Mesothelial cell of epicardium (in vitro differentiated cells): ENCODE measurements around the gene MTUS2. TPM values are rescaled to one million over a fixed set of nuclear protein-coding genes. Genes with fewer than 3 reads are reported as not detected.

Experiments used
- DNase-seq, 2 experiments: peaks; one replicate each; pipeline ENCODE4 v3.0.0; 2021; ENCODE audit warnings: low spot score in 2 of 2; ENCODE audit not compliant: unreplicated experiment in 2 of 2
- H3K27ac Mint-ChIP-seq: 2 replicates; pipeline ENCODE4 v1.8.0; 2021; ENCODE audit warnings: mixed read lengths
- H3K27me3 Mint-ChIP-seq: 2 replicates; pipeline ENCODE4 v1.8.0; 2021; ENCODE audit warnings: low read depth, mixed read lengths
- H3K36me3 Mint-ChIP-seq: 2 replicates; pipeline ENCODE4 v1.8.0; 2021; ENCODE audit warnings: mixed read lengths
- H3K4me1 Mint-ChIP-seq: 2 replicates; pipeline ENCODE4 v1.8.0; 2021; ENCODE audit warnings: mixed read lengths
- H3K4me3 Mint-ChIP-seq: 2 replicates; pipeline ENCODE4 v1.8.0; 2021; ENCODE audit warnings: mild to moderate bottlenecking, moderate library complexity, mixed read lengths
- H3K9me3 Mint-ChIP-seq: 2 replicates; pipeline ENCODE4 v1.8.0; 2021; ENCODE audit warnings: mixed read lengths
- total RNA-seq: library from RNA; stranded (reverse); gene quantifications from 3 replicates; pipeline ENCODE4 v1.2.1, GENCODE V29; 2021
- TF ChIP-seq, protein P1 (sequence below): fragments of 200-600 bp; sonication (generic); IDR thresholded peaks from one replicate; pipeline ENCODE4 v1.5.0; 2021; ENCODE audit warnings: antibody characterized with exemption; ENCODE audit not compliant: unreplicated experiment

Gene MTUS2
- total RNA-seq, 1 donor from 2014 or later, result 1.4 TPM

DNA sequence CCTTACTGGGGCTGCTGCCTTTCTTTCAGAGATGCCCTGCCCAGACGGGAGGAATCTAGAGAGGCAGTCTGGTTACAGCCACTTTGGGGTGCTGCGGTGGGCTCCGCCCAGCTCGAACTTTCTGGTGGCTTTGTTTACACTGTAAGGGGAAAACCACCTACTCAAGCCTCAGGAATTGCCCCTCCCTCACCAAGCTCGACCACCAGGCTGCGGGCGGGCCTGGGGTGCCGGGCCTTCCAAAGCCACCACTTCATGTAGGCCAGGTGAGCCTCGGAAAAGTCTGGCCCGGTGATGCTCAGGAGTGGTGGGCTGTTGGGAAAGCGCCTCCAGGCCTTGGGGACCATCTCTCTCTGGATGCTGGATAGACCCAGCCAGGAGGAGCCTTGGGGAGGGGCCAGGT is 218.6 kb downstream of the MTUS2 start:
- Mint-ChIP-seq H3K4me1 (no peaks in the 10 kb centered on the region), H3K9me3 (peaks cover 24% of the 10 kb centered on the region), H3K27me3 (peaks cover 2% of the 10 kb centered on the region), H3K4me3 (no peak overlapping the region), H3K27ac (no peak overlapping the region), H3K36me3 (no peaks in the 10 kb centered on the region)
- DNase-seq, result no peak
- TF ChIP-seq, protein P1, sequence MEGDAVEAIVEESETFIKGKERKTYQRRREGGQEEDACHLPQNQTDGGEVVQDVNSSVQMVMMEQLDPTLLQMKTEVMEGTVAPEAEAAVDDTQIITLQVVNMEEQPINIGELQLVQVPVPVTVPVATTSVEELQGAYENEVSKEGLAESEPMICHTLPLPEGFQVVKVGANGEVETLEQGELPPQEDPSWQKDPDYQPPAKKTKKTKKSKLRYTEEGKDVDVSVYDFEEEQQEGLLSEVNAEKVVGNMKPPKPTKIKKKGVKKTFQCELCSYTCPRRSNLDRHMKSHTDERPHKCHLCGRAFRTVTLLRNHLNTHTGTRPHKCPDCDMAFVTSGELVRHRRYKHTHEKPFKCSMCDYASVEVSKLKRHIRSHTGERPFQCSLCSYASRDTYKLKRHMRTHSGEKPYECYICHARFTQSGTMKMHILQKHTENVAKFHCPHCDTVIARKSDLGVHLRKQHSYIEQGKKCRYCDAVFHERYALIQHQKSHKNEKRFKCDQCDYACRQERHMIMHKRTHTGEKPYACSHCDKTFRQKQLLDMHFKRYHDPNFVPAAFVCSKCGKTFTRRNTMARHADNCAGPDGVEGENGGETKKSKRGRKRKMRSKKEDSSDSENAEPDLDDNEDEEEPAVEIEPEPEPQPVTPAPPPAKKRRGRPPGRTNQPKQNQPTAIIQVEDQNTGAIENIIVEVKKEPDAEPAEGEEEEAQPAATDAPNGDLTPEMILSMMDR, result no peak

DNA sequence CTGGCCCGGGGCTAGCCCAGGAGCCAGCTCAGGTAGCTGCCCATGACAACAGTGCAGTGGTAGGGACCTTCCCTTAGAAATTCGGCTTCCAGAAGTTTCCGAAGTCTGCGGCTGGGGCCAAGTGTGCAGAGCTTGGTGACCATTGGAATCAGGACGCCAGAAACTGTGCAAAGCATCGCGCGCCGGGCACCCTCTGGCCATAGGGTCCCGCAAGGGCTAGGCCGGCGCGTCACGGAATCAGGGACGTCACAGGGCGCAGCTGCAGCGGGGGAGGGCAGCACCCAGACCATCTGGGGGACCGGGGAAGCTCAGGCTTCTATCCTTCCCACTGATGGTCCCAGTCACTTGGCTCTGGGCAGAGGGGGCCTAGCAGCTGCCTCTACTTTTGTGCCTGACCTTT is 219.1 kb downstream of the MTUS2 start:
- H3K9me3 Mint-ChIP-seq, result peaks cover 25% of the 10 kb centered on the region
- no peak for DNase-seq

DNA sequence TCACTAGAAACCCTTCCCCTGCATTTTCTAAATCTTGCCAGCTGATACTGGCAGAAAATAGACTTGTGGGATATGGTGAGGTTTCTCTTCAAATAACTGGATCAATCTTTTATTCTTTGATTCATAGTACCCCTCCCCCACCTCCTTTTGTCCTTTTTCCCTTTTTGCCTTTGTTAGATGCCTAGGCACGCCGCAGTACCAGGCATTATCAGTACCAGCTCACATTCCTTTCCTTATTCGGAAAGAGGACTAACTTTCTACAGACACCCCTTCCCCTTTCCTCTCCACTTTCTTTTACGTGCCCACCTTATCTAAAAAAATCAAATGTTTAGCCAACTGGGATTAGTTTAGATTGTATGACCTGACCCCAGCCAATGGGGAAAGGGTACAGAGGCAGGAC is 226.4 kb downstream of the MTUS2 start:
- Mint-ChIP-seq H3K4me1 (peaks cover 7% of the 10 kb centered on the region), H3K27me3 (peaks cover under 1% of the 10 kb centered on the region), H3K27ac (peak overlapping the region; percentile 40), H3K4me3 (no peak overlapping the region), H3K9me3 (peaks cover 40% of the 10 kb centered on the region), H3K36me3 (no peaks in the 10 kb centered on the region)
- no peak for DNase-seq
- TF ChIP-seq, protein P1, result no peak

More for the DNA sequence above, 219.1 kb downstream of the MTUS2 start:
- H3K27ac Mint-ChIP-seq, result no peak overlapping the region
- peaks cover 2% of the 10 kb centered on the region for H3K27me3 Mint-ChIP-seq
- H3K4me3 Mint-ChIP-seq, result no peak overlapping the region
- TF ChIP-seq, protein P1, result no peak
- no peaks in the 10 kb centered on the region for H3K36me3 Mint-ChIP-seq
- H3K4me1 Mint-ChIP-seq, result no peaks in the 10 kb centered on the region

DNA sequence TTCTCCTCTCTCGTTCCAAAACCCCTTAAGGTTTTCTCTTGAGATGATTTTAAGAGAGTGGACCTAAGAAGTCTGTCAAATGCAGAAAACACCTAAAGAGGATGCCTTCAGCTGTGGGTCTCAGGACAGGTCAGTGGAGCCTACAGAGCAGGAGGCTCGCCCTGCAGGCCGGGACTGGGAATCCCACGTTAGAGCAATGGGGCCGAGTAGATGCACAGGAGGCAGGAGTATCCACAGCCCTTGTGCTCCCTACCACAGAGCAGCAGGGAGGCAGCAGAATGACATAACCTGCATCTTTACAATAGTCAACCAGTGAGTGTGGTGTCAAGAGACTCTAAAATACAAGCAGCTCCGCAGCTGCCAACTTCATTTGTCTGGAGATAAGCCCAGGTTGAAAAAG is 229.4 kb downstream of the MTUS2 start:
- DNase-seq, result no peak
- Mint-ChIP-seq H3K9me3 (peaks cover 32% of the 10 kb centered on the region), H3K27me3 (no peaks in the 10 kb centered on the region), H3K4me1 (peaks cover 7% of the 10 kb centered on the region), H3K4me3 (no peak overlapping the region), H3K36me3 (no peaks in the 10 kb centered on the region), H3K27ac (no peak overlapping the region)
- TF ChIP-seq, protein P1, result no peak

DNA sequence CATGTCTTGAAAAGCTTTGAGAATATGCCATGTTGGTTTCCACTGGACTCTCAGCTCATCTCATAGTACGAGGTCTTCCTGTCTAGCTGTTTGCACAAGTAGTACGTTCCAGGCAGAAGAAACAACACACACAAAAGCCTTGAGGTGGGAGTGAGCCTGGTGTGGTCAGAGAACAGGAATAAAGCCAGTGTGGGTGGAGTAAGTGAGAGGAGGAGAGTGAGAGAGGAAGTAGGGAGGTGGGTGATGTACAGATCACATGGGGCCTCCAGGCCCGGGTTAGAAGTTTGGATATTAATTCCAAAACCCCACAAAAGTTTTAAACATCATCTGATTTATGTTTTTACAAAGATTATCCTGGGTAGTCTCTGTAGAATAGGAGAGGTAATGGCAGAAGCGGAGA is 230.6 kb downstream of the MTUS2 start:
- DNase-seq, result no peak
- no peak overlapping the region for H3K4me3 Mint-ChIP-seq
- peaks cover 7% of the 10 kb centered on the region for H3K4me1 Mint-ChIP-seq
- H3K36me3 Mint-ChIP-seq, result no peaks in the 10 kb centered on the region
- TF ChIP-seq, protein P1, result no peak
- no peaks in the 10 kb centered on the region for H3K27me3 Mint-ChIP-seq
- H3K9me3 Mint-ChIP-seq, result peaks cover 27% of the 10 kb centered on the region
- no peak overlapping the region for H3K27ac Mint-ChIP-seq

DNA sequence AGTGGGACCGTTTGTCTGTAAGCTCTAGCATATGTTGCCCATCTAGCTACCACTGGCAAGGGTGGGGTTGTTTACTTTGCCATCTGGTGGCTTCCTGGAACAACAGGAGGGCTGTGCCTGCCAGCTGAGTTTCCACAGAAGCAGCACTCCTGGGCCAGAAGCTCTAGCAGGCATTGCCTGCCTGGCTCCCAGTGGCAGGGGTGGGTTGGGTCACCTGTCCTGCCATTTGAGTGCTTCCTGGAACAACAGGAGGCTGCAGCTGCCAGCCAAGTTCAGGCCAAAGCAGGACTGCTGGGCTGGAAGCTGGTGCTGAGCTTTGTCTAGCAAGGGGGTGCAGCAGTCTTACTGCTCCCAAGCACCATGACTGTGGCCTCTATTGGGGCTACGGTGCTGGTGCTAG is 239.7 kb downstream of the MTUS2 start:
- TF ChIP-seq, protein P1, result no peak
- Mint-ChIP-seq H3K36me3 (no peaks in the 10 kb centered on the region), H3K4me1 (no peaks in the 10 kb centered on the region), H3K4me3 (no peak overlapping the region), H3K27ac (no peak overlapping the region), H3K9me3 (peaks cover 43% of the 10 kb centered on the region), H3K27me3 (no peaks in the 10 kb centered on the region)
- DNase-seq, result no peak
